Kidney (tissue), 22 donors: ENCODE data around the gene TIRAP. TPM values are rescaled to one million over a fixed set of nuclear protein-coding genes. Genes with fewer than 3 reads are reported as not detected.

ENCODE experiments used
- DNase-seq, 5 donors: peaks; one replicate each; pipeline ENCODE4 v3.0.0-alpha.2; 2013 to 2020
- FAIRE-seq: peaks from 2 replicates; lab custom pipeline; 2012; peaks lifted over from hg19 to GRCh38; lab: Jason Lieb, UNC
- H3K27ac ChIP-seq, 2 donors: one replicate each; pipeline ENCODE4 v1.7.0; 2013; ENCODE audit warnings: low read depth in 2 of 2, low read length in 2 of 2, inconsistent platforms in 1 of 2
- H3K27me3 ChIP-seq: one replicate; pipeline ENCODE4 v1.7.1; 2013; ENCODE audit warnings: low read length, inconsistent platforms; ENCODE audit not compliant: control insufficient read depth, insufficient read depth
- H3K36me3 ChIP-seq, 3 donors: one replicate each; pipeline versions ENCODE4 v1.7.0 to v1.7.1; 2013; ENCODE audit warnings: low read length in 3 of 3, control low read depth in 1 of 3, inconsistent platforms in 1 of 3; ENCODE audit not compliant: insufficient read depth in 3 of 3, control insufficient read depth in 2 of 3
- H3K4me1 ChIP-seq, 3 donors: one replicate each; pipeline versions ENCODE4 v1.7.0 to v1.7.1; 2013; ENCODE audit warnings: low read length in 3 of 3, inconsistent platforms in 1 of 3, low read depth in 1 of 3; ENCODE audit not compliant: control insufficient read depth in 2 of 3, insufficient read depth in 2 of 3
- H3K4me3 ChIP-seq, 3 donors: one replicate each; pipeline versions ENCODE4 v1.7.0 to v1.8.1; 2013; ENCODE audit warnings: low read length in 3 of 3, control low read depth in 1 of 3, inconsistent platforms in 1 of 3
- H3K9ac ChIP-seq, 3 donors: one replicate each; pipeline versions ENCODE4 v1.7.0 to v1.7.1; 2013; ENCODE audit warnings: low read length in 3 of 3, control low read depth in 1 of 3, inconsistent platforms in 1 of 3
- H3K9me3 ChIP-seq, 3 donors: one replicate each; pipeline versions ENCODE4 v1.7.0 to v1.7.1; 2013; ENCODE audit warnings: low read length in 3 of 3, control low read depth in 1 of 3, inconsistent platforms in 1 of 3; ENCODE audit not compliant: control insufficient read depth in 2 of 3, insufficient read depth in 1 of 3
- intact Hi-C: fragments of 100-400 bp; cut with DNase I; formaldehyde crosslinking; loops from one replicate; pipeline ENCODE4 v1.11.1; 2022
- long read RNA-seq, 10 donors: library from polyadenylated mRNA in 1 of 10; unstranded in 1 of 10; transcript quantifications; one replicate each; pipeline ENCODE4 v2.0.0 and lab custom pipeline, GENCODE V29; 2021 to 2026
- polyA plus RNA-seq: library from polyadenylated mRNA; stranded (reverse); fragments of 350-450 nt; fragmentation: Illumina TruSeq; extraction: RNeasy Lipid Tissue Mini Kit (QIAGEN cat#74804); gene quantifications from one replicate; pipeline ENCODE4 v1.2.3, GENCODE V29; 2014; ENCODE audit warnings: low read depth, low replicate concordance; ENCODE audit not compliant: insufficient read depth
- total RNA-seq: library from RNA; stranded (reverse); fragmentation: NEBNext Ultra II Directional; extraction: Animal tissue kit (Norgen Biotek cat#: 25700); gene quantifications from one replicate; pipeline ENCODE4 v1.2.1, GENCODE V29; 2021
- TF ChIP-seq, protein P1 (sequence below): IDR thresholded peaks from 3 replicates; pipeline ENCODE4 v1.5.1; 2012; ENCODE audit warnings: mild to moderate bottlenecking, moderate library complexity, borderline replicate concordance; ENCODE audit not compliant: insufficient read depth; ENCODE audit errors: extremely low read depth
- donor health status: control.
- donor health status: control.
- donor health status: control.
- donor health status: control.
- donor health status: control.
- donor health status: DM: yes; HTN: yes; CAD: no.
- donor health status: Normal renal cell carcinoma (clear cell type).

Gene TIRAP
- total RNA-seq: 12.1 TPM
- polyA plus RNA-seq: 5.8 TPM
- long read RNA-seq, donor 1: 0 reads
- long read RNA-seq, donor 2: 0 reads
- long read RNA-seq, donor 3, partial matches to known transcripts: 0 of 1 reads
- long read RNA-seq, donor 3, other reads (novel, unspliced or antisense): 0 of 1 reads
- long read RNA-seq, donor 4: 0 reads
- long read RNA-seq, donor 5: 0 reads
- long read RNA-seq, donor 6: 0 reads
- long read RNA-seq, donor 7, partial matches to known transcripts: 1 of 4 reads
- long read RNA-seq, donor 7, other reads (novel, unspliced or antisense): 3 of 4 reads
- long read RNA-seq, donor 8: 0 reads
- long read RNA-seq, donor 9, partial matches to known transcripts: 5 of 6 reads
- long read RNA-seq, donor 9, other reads (novel, unspliced or antisense): 0 of 6 reads
- long read RNA-seq, donor 10, partial matches to known transcripts: 0 of 1 reads
- long read RNA-seq, donor 10, other reads (novel, unspliced or antisense): 0 of 1 reads

- Histone ChIP-seq H3K27me3 (no peaks in the 10 kb centered on the region), H3K27ac (peak within 1 kb of the TSS; percentile 77 to 80), H3K4me1 (peaks cover 5 to 8% (median 6%) of the 10 kb centered on the region in 3 donors), H3K4me3 (peak within 1 kb of the TSS; percentile 71 to 85 (median 77)), H3K9ac (peak within 1 kb of the TSS; percentile 61 to 85 (median 79)), H3K9me3 (no peaks in the 10 kb centered on the region), H3K36me3 (no peaks in the 10 kb centered on the region)
- intact Hi-C loops: no loop called here
- DNase-seq: peak; percentile 69 to 89 (median 77)
- no peak for FAIRE-seq
- TF ChIP-seq, protein P1, sequence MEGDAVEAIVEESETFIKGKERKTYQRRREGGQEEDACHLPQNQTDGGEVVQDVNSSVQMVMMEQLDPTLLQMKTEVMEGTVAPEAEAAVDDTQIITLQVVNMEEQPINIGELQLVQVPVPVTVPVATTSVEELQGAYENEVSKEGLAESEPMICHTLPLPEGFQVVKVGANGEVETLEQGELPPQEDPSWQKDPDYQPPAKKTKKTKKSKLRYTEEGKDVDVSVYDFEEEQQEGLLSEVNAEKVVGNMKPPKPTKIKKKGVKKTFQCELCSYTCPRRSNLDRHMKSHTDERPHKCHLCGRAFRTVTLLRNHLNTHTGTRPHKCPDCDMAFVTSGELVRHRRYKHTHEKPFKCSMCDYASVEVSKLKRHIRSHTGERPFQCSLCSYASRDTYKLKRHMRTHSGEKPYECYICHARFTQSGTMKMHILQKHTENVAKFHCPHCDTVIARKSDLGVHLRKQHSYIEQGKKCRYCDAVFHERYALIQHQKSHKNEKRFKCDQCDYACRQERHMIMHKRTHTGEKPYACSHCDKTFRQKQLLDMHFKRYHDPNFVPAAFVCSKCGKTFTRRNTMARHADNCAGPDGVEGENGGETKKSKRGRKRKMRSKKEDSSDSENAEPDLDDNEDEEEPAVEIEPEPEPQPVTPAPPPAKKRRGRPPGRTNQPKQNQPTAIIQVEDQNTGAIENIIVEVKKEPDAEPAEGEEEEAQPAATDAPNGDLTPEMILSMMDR: no peak
Measured at GRCh38 chr11:126282736-126283591, at the start of gene TIRAP. Gene TIRAP, plus strand, starts transcription at chr11:126283093. Its CDS starts 7,802 bp downstream, at chr11:126290895.

DNA sequence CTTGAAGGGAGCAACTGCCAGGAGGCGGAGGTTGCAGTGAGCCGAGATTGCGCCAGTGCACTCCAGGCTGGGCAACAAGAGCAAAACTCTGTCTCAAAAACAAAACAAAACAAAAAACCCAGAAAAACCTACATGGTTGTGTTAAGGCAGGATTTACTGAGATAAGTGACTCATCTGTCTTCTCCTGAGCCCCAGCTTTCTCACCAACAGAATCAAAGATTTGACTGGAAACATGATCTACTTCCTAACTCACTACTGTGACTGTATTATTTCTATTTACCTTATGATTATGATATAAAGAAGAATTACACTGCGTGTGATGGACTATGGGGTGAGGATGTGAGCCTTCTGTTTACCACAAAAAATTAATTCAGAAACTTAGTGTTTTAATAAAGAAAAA is 49.5 kb upstream of the TIRAP start:
- no peak for FAIRE-seq
- Histone ChIP-seq H3K27me3 (no peaks in the 10 kb centered on the region), H3K9ac (no peak overlapping the region), H3K27ac (no peak overlapping the region), H3K4me1 (peaks cover 0 to 12% (median 3%) of the 10 kb centered on the region in 3 donors), H3K36me3 (peaks cover 0 to 7% (median 4%) of the 10 kb centered on the region in 3 donors), H3K9me3 (no peaks in the 10 kb centered on the region), H3K4me3 (no peak overlapping the region)
- TF ChIP-seq, protein P1: no peak
- DNase-seq: no peak
- intact Hi-C loops: no loop called here

- FAIRE-seq (no peak), DNase-seq (no peak)
- TF ChIP-seq, protein P1: no peak
- no peak overlapping the region for H3K9ac ChIP-seq
- no peak overlapping the region for H3K4me3 ChIP-seq
- H3K27ac ChIP-seq: no peak overlapping the region
- H3K4me1 ChIP-seq: no peaks in the 10 kb centered on the region
- H3K27me3 ChIP-seq: no peaks in the 10 kb centered on the region
- intact Hi-C loops: no loop called here
- H3K36me3 ChIP-seq: peaks cover 2 to 5% (median 2%) of the 10 kb centered on the region in 3 donors
- no peaks in the 10 kb centered on the region for H3K9me3 ChIP-seq
Measured at GRCh38 chr11:126246636-126247035, 36.3 kb upstream of the TIRAP start.
